Activated naive CD4-positive, alpha-beta T cell treated with Interleukin-2 at 50 U/mL for 16 hours (primary cell): ENCODE data around the gene ADD1.
"Not testable (repeated sequence)": the region's sequence is repeated elsewhere in the genome, so short reads cannot be mapped to it uniquely, and the experiment has no call there.

Experiments
- DNase-seq: peaks from one replicate; pipeline ENCODE4 v3.0.0-alpha.2; 2020

ADD1 gene

DNA sequence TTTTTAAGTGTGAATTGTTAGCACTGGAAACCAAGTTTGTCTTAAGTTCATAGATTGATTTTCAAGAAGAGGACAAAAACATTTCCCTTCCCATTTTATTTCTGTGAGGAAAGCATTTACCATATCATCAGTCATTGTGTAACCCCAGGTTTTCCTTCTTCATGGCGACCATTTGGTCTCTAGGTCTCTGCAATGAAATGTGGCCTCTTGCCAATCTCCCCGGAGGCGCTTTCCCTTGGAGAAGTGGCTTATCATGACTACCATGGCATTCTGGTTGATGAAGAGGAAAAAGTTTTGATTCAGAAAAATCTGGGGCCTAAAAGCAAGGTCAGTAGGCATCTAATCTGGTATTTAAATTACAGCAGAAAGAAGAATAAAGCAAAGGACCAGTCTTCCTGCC, 54.4 kb downstream of the ADD1 start:
- no peak for DNase-seq

DNA sequence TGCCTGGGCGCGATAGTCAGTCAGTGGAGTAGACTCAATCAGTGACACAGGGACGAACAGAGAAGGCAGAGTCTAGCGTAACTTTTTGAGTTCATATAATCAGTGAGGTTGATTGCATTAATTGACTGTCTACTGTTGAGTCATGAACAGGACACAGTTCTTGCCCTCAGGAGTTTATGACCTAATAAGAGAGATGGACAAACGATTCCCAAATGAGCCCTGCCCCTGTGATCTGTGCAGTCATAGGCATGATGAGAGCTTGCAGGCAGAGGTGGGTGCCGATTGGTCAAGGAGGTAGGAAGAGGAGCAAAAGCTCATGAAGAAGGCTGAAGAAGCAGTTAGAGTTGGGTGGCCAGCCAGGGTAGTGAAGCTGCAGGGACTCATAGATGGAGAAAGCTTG, 57.1 kb downstream of the ADD1 start:
- no peak for DNase-seq

DNA sequence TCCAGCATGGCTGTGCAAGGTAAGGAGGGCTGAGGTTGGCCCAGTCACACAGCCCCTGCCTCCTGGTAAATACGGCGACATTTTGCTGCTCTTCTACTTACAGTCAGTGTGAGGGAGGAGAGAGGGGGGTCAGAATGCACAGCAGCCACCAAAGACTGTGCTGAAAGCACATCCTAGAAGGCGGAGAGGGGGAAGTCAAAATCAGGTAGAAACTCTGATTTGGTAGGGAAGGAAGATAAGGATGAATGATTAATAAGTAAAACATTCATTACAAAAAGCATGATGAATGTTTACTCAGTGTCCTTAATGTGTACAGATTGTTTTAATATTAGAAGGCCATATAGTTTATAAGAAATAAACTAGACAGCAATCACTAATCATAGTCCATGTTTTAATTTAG, 57.5 kb downstream of the ADD1 start:
- DNase-seq: no peak

GRCh38 chr4:2902126-2902525, 58.5 kb downstream of the ADD1 start:
- no peak for DNase-seq

DNA sequence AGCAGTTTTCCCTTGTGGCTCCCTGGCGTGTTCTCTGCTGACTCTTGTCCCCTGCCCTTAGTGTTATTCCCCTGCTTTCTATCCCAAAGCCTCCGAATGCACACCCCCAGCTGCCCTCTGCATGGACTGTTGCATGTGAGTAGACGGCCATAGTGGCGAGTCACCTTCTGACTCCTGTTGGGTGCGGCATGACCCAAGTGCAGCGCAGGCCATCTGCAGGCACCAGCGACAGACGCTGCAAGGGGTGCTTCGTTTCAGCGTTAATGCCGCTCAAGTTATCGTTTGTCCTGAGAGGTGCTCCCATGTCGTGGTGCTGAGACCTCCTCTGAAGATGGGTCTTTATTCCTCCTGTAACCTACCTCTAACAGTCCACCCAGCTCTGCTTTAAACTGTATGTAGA, 61.9 kb downstream of the ADD1 start:
- DNase-seq: no peak

- no peak for DNase-seq
Measured at GRCh38 chr4:2906218-2906617, 62.6 kb downstream of the ADD1 start.

DNA sequence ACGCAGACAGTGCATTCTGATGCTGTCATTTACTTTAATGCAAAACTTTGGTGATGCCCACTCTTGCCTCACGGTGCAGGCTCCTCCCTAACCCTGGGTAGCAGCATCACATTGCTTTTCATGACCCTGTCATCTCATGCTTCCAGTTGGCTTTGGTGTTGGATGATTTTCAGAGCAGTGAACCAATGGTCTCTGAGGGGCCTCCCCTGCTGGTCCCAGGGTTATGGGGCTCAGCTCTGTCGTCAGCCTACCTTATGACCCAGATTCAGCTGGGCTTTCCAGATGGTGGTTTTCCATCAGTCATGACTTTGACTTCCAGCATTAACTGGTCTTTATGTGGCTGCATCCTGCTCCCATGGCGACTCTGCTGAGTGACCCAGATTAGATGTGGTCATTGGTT, 63.6 kb downstream of the ADD1 start:
- no peak for DNase-seq

DNA sequence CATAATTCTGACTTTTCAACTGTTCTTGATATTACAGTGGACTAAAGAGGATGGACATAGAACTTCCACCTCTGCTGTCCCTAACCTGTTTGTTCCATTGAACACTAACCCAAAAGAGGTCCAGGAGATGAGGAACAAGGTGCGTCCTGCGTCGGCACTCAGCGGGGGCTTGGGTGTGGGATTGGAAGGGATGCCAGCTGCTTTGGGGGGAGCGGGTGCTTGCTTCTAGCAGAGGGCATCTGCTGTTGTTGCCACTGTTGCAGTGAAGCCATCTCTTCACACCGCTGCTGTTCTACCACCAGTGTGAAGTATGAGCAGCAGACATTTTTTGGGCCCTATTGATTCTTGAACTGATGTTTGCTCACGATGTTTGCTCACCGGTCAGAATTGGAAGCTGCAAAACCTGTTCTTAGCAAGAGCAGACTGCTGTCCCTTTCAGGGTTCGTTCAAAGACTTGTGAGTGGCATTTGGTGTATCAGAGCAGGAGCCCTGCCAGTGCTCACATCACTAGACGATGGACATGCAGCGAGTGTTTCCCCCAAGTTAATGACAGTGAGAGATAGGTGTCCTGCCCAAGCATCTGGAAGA, 64.2 kb downstream of the ADD1 start:
- no peak for DNase-seq

DNA sequence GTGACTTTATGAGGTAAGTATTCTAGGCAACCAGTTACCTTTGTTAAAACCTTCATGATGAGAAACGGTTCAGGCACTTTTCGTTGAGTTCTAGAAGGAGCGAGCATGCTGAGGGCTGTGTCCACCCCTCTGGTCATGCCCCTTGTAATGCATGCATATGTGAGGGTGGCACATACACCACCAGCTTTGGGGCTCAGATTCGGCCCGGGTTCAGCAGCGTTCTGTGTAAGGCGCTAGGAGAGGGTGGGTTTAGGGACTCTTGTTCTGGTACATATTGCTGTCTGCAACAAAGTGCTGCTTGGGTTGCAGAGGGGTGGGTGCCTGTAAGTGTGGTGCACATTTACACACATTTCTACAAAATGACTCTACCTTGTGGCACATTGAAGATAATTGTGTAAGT, 65.0 kb downstream of the ADD1 start:
- DNase-seq: no peak

DNA sequence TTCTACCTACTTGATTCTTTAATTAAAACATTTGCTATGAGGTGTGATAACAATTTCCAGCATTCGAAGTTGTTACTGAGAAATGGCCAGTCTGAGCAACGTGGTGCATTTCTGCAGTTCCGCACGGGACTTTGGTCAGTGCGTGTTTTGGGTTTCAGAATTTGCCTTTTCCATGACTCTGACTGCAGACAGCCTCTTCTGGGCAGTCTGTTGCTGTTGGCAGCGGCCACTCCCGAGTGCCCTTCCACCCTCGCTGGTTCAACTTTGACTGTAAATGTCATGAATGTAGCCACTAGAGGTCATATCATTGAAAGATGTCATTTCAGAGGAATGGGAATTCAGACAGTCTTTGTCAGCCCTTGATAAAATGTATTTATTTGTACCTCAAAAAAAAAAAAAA, 65.9 kb downstream of the ADD1 start:
- DNase-seq: no peak

GRCh38 chr4:2910409-2910808, 66.8 kb downstream of the ADD1 start:
- DNase-seq: no peak

GRCh38 chr4:2911868-2912267, 68.2 kb downstream of the ADD1 start:
- DNase-seq: no peak

GRCh38 chr4:2913168-2913567, 69.5 kb downstream of the ADD1 start:
- no peak for DNase-seq

GRCh38 chr4:2914256-2915126, 70.8 kb downstream of the ADD1 start:
- DNase-seq: no peak

DNA sequence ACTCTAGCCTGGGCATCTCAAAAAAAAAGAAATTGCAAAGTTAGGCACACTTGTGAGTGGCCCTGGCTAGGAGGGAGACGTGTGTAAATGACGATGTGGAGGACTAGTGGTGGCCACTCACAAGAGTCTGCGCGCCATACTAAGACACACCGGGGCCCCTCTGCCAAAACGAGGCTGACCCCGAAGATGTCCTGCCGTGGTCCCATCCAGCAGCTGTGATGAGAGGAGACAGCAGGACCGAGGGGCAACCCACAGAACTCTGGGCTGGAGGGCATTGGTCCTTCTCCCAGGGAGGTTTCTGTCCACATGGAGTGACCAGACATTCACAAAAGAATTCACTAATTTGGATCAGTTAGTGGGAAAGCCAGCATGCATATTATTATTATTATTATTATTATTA, 72.1 kb downstream of the ADD1 start:
- no peak for DNase-seq

GRCh38 chr4:2916696-2917095, 73.1 kb downstream of the ADD1 start:
- DNase-seq: not testable (repeated sequence)

DNA sequence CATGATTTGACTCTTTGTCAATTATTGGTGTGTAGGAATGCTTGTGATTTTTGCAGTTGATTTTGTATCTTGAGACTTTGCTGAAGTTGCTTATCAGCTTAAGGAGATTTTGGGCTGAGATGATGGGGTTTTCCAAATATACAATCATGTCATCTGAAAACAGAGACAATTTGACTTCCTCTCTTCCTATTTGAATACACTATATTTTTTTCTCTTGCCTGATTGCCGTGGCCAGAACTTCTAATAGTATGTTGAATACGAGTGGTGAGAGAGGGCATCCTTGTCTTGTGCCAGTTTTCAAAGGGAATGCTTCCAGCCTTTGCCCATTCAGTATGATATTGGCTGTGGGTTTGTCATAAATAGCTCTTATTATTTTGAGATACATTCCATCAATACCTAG, 74.7 kb downstream of the ADD1 start:
- DNase-seq: not testable (repeated sequence)

DNA sequence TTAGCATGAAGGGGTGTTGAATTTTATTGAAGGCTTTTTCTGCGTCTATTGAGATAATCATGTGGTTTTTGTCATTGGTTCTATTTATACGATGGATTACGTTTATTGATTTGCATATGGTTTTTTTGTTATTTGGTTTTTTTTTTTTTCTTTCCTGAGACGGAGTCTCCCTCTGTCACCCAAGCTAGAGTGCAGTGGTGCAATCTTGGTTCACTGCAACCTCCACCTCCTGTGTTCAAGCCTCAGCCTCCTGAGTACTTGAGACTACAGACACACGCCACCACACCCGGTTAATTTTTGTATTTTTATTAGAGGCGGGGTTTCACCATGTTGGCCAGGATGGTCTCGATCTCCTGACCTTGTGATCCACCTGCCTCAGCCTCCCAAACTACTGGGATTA, 75.1 kb downstream of the ADD1 start:
- not testable (repeated sequence) for DNase-seq

GRCh38 chr4:2922453-2923101, 78.9 kb downstream of the ADD1 start:
- not testable (repeated sequence) for DNase-seq

GRCh38 chr4:2923141-2923551, 79.5 kb downstream of the ADD1 start:
- DNase-seq: no peak

GRCh38 chr4:2923668-2924173, 80.1 kb downstream of the ADD1 start:
- DNase-seq: no peak

- DNase-seq: no peak
Measured at GRCh38 chr4:2924286-2924685, 80.6 kb downstream of the ADD1 start.

DNA sequence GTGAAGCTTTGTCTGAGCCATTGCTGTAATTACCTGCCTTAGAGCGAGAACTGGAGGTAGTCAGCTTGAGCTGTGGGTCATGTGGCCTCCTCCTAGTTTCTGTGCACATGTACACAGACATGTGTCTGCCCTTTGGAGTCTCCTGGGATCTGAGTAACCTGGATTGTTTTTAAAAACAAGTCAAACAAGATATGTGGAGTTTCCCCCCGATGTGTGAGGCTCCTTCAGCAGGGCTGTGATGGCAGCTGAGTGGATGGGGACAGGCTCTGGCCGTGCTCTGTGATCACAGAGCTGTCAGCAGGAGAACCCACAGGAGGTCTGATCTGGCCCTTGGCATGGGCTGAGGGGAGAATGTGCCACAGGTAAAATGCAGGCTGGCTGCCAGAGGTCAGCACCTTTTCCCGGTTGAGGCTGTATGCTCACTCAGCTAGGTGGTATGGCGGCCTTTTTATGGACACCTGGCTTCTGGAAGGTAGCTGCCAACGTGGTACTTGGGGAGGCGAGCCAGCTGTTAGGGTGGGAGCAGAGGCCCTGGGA, 81.2 kb downstream of the ADD1 start:
- no peak for DNase-seq

- no peak for DNase-seq
Measured at GRCh38 chr4:2925496-2925895, 81.9 kb downstream of the ADD1 start.
